SJSA1 (cell line): Measurements from ENCODE around the gene URB2. TPM values are rescaled to one million over a fixed set of nuclear protein-coding genes. Genes with fewer than 3 reads are reported as not detected.
"Not testable (repeated sequence)": the region's sequence is repeated elsewhere in the genome, so short reads cannot be mapped to it uniquely, and the experiment has no call there.

Experiments used
- DNase-seq, 2 experiments: peaks; one replicate each; pipeline ENCODE4 v3.0.0-alpha.2; 2015 to 2020; ENCODE audit warnings: low spot score in 2 of 2, low read depth in 1 of 2
- H3K27ac ChIP-seq: fragments of 250-450 bp; sonication (Bioruptor Pico); 2 replicates; pipeline ENCODE4 v1.5.1; 2020; ENCODE audit warnings: mild to moderate bottlenecking, moderate library complexity
- H3K27me3 ChIP-seq: fragments of 250-450 bp; sonication (Bioruptor Pico); replicated peaks from 2 replicates; pipeline ENCODE4 v1.5.1; 2020; ENCODE audit warnings: mild to moderate bottlenecking, moderate library complexity
- H3K36me3 ChIP-seq: fragments of 250-450 bp; sonication (Bioruptor Pico); 2 replicates; pipeline ENCODE4 v1.5.1; 2020; ENCODE audit warnings: mild to moderate bottlenecking
- H3K4me1 ChIP-seq: fragments of 250-450 bp; sonication (Bioruptor Pico); replicated peaks from 2 replicates; pipeline ENCODE4 v1.6.1; 2021; ENCODE audit warnings: mild to moderate bottlenecking
- H3K4me3 ChIP-seq: fragments of 250-450 bp; sonication (Bioruptor Pico); 2 replicates; pipeline ENCODE4 v1.5.1; 2020; ENCODE audit warnings: mild to moderate bottlenecking
- H3K9me3 ChIP-seq: fragments of 250-450 bp; sonication (Bioruptor Pico); replicated peaks from 2 replicates; pipeline ENCODE4 v1.5.1; 2020; ENCODE audit warnings: mild to moderate bottlenecking
- total RNA-seq: library from RNA; depleted of rRNA; stranded (reverse); fragments of >200 nt; shearing (Covaris generic); gene quantifications from 2 replicates; pipeline ENCODE4 v1.2.3, GENCODE V29; 2014; rRNA removed

URB2 gene
- total RNA-seq, 1 experiment from 2014 or later, result 15.2 TPM

DNA sequence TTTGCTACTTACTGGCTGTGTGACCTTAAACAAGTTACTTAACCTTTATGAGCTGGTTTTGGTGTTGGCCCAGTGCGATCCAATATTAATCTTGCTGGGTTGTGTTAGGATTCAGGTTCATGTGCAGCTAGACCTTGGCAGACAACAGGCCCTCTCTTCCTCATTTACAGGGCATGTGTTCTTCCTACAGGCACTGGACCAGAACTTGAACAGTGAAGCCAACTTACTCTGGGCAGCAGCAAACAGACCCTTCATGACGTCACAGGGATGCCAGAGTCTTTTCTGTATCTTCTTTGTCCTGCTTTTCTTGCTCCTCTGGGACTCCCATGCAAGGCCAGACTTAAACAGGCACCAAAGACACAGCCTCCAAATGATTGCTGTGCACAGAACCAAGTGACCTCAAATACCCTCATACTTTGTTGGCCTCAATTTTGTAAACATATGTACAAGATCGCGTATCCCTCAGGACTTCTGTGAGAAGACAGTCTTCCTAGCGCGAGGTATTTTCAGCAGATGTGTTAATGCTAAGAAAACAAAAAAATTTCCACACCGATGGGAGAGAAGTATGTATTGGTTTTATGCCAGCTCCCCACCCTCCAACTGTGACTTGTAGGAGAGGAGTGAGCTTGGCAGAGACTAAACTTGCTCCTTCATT lies 73.7 kb downstream of the URB2 start:
- Histone ChIP-seq H3K27me3 (no peaks in the 10 kb centered on the region), H3K27ac (no peak overlapping the region)
- DNase-seq, result no peak

DNA sequence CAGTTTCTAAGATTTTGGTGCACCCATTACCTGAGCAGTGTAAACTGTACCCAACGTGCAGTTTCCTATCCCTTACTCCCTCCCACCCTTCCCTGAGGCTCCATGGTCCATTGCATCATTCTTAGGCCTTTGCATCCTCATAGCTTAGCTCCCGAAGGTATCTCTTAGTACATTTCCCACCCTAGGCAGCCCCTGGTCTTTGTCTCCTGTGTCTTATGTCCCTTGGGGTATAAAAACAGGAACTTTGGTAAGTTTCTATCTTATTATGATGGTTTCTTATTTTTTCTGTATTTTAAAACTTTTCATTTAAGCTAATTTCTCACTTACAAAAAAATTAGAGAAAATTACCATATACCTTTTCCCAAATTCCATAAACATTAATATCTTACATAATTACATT lies 78.1 kb downstream of the URB2 start:
- Histone ChIP-seq H3K27me3 (no peaks in the 10 kb centered on the region), H3K36me3 (no peaks in the 10 kb centered on the region), H3K9me3 (no peaks in the 10 kb centered on the region), H3K4me1 (no peaks in the 10 kb centered on the region; the same call in 1 of the 2 replicates), H3K4me3 (no peak overlapping the region), H3K27ac (no peak overlapping the region)
- no peak for DNase-seq

More for the DNA sequence above, 73.7 kb downstream of the URB2 start:
- Histone ChIP-seq H3K4me3 (no peak overlapping the region), H3K9me3 (no peaks in the 10 kb centered on the region), H3K36me3 (no peaks in the 10 kb centered on the region), H3K4me1 (no peaks in the 10 kb centered on the region; the same call in 1 of the 2 replicates)

DNA sequence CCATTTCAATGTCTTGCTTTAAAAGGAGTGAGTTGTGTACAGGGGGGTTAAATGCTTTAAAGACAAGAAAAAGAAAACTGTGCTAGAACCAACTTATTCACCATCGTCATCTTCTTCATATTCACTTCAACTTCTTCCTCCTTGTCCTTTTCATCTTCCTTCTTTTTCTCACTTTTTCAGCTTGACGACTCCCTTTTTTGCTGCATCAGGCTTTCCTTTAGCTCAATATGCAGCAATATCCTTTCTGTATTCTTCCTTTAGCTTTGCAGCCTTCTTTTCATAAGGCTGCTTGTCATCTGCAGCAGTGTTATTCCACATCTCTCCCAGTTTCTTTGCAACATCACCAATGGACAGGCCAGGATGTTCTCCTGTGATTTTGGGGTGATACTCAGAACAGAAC lies 79.1 kb downstream of the URB2 start:
- not testable (repeated sequence) for H3K4me1 ChIP-seq, H3K36me3 ChIP-seq, DNase-seq, H3K27me3 ChIP-seq, H3K9me3 ChIP-seq, H3K4me3 ChIP-seq, H3K27ac ChIP-seq

DNA sequence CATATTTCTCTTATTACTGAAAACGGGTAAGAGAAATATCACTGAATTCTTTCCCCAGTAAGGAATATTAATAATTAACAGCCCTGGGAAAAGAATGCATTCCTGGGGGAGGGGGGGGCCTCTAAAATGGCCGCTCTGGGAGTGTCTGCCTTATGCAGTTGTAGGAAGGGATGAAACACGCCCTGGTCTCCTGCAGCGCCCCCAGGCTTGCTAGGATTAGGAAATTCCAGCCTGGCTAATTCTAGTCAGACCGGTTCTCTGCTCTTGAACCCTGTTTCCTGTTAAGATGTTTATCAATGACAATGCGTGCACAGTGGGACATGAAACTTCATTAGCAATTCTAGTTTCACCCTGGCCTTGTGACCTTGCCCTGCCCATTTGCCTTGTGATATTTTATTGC lies 81.1 kb downstream of the URB2 start:
- H3K4me1 ChIP-seq, DNase-seq, H3K4me3 ChIP-seq, H3K27ac ChIP-seq, H3K36me3 ChIP-seq, H3K9me3 ChIP-seq, H3K27me3 ChIP-seq: not testable (repeated sequence)

DNA sequence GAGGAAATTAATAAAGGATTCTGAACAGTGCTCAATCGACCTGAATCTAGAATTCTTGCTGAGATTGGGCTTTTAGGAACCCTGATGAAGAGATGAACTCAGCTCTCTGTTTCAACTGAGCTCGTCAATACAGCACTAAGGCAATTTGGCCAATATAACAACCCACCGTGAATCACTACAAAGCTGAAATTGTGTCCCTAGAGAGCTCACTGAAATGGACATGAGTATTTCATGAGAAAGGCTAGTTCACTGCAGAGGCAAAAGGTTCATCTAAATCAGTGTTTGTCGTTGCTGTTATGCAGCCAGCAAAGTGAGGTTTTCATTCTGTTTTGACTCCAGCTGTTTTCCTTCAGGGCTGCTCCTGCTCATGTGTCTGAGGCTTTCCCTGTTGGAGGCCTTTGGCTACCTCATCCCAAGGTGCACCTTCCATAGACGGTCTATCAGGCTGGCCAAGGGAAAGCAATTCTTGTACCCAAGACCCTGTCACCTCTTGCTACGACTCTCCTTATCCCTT lies 83.5 kb downstream of the URB2 start:
- Histone ChIP-seq H3K4me1 (no peaks in the 10 kb centered on the region), H3K27me3 (no peaks in the 10 kb centered on the region), H3K4me3 (no peak overlapping the region), H3K36me3 (no peaks in the 10 kb centered on the region), H3K27ac (no peak overlapping the region), H3K9me3 (no peaks in the 10 kb centered on the region)
- DNase-seq, result no peak

Other genes starting within 250 kb of the URB2 start
- gene ACTA1, start 192.2 kb upstream of the URB2 start, total RNA-seq, result not detected in 2 replicates
- gene NUP133, start 117.9 kb upstream of the URB2 start, total RNA-seq, result 39.0 and 43.8 TPM in 2 replicates
- 30.0 and 31.7 TPM in 2 replicates for gene ABCB10, start 67.5 kb upstream of the URB2 start, total RNA-seq
- gene TAF5L, start 125 bp upstream of the URB2 start, total RNA-seq, result 12.0 and 25.5 TPM in 2 replicates